ENCODE results near the gene HSD11B2.

GRCh38 chr16:67426022-67426421 lies 4.9 kb upstream of the HSD11B2 start:
- no peak for TF ChIP-seq CTCF (IDR thresholded peaks at IDR 0.05)
- TF ChIP-seq POLR2A (IDR thresholded peaks at IDR 0.05) = no peak
- no peak for TF ChIP-seq POLR2AphosphoS5 (IDR thresholded peaks at IDR 0.05)
